ENCODE data around the gene COL21A1. TPM values are rescaled to one million over a fixed set of nuclear protein-coding genes. Genes with fewer than 3 reads are reported as not detected.
"Not testable (repeated sequence)": the region's sequence is repeated elsewhere in the genome, so short reads cannot be mapped to it uniquely, and the experiment has no call there.

COL21A1 gene
- total RNA-seq, 4 donors from 2014 or later, result 2.4 to 135 (median 18.4) TPM

GRCh38 chr6:56278171-56278591 is 30.8 kb upstream of the COL21A1 start:
- TF ChIP-seq, protein P1, sequence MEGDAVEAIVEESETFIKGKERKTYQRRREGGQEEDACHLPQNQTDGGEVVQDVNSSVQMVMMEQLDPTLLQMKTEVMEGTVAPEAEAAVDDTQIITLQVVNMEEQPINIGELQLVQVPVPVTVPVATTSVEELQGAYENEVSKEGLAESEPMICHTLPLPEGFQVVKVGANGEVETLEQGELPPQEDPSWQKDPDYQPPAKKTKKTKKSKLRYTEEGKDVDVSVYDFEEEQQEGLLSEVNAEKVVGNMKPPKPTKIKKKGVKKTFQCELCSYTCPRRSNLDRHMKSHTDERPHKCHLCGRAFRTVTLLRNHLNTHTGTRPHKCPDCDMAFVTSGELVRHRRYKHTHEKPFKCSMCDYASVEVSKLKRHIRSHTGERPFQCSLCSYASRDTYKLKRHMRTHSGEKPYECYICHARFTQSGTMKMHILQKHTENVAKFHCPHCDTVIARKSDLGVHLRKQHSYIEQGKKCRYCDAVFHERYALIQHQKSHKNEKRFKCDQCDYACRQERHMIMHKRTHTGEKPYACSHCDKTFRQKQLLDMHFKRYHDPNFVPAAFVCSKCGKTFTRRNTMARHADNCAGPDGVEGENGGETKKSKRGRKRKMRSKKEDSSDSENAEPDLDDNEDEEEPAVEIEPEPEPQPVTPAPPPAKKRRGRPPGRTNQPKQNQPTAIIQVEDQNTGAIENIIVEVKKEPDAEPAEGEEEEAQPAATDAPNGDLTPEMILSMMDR (IDR thresholded peaks at IDR 0.05), result no peak
- TF ChIP-seq POLR2A (IDR thresholded peaks at IDR 0.05), result no peak
- H3K27ac ChIP-seq, result no peak overlapping the region
- DNase-seq, result no peak
- H3K4me1 ChIP-seq, result no peaks in the 10 kb centered on the region
- H3K9me3 ChIP-seq, result no peaks in the 10 kb centered on the region
- H3K27me3 ChIP-seq, result no peaks in the 10 kb centered on the region
- intact Hi-C loops (cut with DNase I; ENCODE audit: low total_unique reads), result no loop called here
- no peaks in the 10 kb centered on the region for H3K36me3 ChIP-seq
- no peak overlapping the region for H3K4me3 ChIP-seq

GRCh38 chr6:56270812-56271441 is 23.5 kb upstream of the COL21A1 start:
- intact Hi-C loops (cut with DNase I; ENCODE audit: low total_unique reads), result no loop called here
- H3K4me3 ChIP-seq, result no peak overlapping the region
- no peak for DNase-seq
- no peaks in the 10 kb centered on the region for H3K4me1 ChIP-seq
- TF ChIP-seq POLR2A (IDR thresholded peaks at IDR 0.05), result no peak
- TF ChIP-seq, protein P1 (IDR thresholded peaks at IDR 0.05), result no peak
- H3K27me3 ChIP-seq, result no peaks in the 10 kb centered on the region
- H3K9me3 ChIP-seq, result peaks cover 0 to 5% of the 10 kb centered on the region in 2 donors
- no peak overlapping the region for H3K27ac ChIP-seq
- H3K36me3 ChIP-seq, result no peaks in the 10 kb centered on the region

GRCh38 chr6:56268266-56268665 is 20.9 kb upstream of the COL21A1 start:
- peaks cover 0 to 5% of the 10 kb centered on the region in 2 donors for H3K9me3 ChIP-seq
- H3K27me3 ChIP-seq, result no peaks in the 10 kb centered on the region
- intact Hi-C loops (cut with DNase I; ENCODE audit: low total_unique reads), result no loop called here

GRCh38 chr6:56266011-56266410 is 18.6 kb upstream of the COL21A1 start:
- peaks cover 0 to 5% of the 10 kb centered on the region in 2 donors for H3K9me3 ChIP-seq
- H3K4me1 ChIP-seq, result no peaks in the 10 kb centered on the region
- DNase-seq, result no peak
- H3K27me3 ChIP-seq, result no peaks in the 10 kb centered on the region
- no peak overlapping the region for H3K4me3 ChIP-seq
- H3K27ac ChIP-seq, result no peak overlapping the region
- no peak for TF ChIP-seq POLR2A (IDR thresholded peaks at IDR 0.05)
- TF ChIP-seq, protein P1 (IDR thresholded peaks at IDR 0.05), result no peak
- intact Hi-C loops (cut with DNase I; ENCODE audit: low total_unique reads), result no loop called here
- H3K36me3 ChIP-seq, result no peaks in the 10 kb centered on the region

More at GRCh38 chr6:56268266-56268665, 20.9 kb upstream of the COL21A1 start:
- no peak overlapping the region for H3K27ac ChIP-seq
- H3K36me3 ChIP-seq, result no peaks in the 10 kb centered on the region
- TF ChIP-seq POLR2A (IDR thresholded peaks at IDR 0.05), result no peak
- TF ChIP-seq, protein P1 (IDR thresholded peaks at IDR 0.05), result no peak
- DNase-seq, result no peak
- H3K4me1 ChIP-seq, result no peaks in the 10 kb centered on the region
- no peak overlapping the region for H3K4me3 ChIP-seq

DNA sequence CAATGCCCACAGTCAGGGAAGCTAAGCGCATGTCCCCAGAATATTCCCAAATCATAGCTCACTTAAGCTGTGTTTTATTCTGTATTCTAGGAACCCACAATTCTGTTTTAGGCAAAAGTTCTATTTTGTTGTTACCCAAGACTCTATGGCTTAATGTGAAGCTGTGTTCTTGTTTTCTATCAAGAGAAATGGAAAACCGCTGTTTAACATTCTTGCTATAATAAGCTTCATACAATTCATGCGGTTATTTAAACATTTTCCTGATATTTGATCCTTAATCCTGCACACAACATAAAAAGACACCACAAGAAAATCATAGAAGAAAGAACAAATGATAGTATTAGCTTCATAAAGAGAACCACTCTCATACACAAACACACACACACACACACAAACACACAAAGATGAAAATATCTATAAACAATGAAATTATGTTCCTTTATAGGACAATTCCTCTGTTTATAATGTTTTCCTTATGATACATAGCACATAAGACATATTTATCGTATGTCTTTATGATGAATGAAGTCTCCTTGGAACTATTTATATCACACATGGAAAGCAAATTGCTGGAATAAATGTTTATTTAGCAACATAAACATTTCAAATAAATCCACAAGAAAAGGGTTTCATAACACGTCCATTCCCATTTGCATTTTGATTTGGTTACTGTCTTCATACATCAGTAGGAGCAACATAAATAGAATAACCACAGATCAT is 16.4 kb upstream of the COL21A1 start:
- H3K27me3 ChIP-seq, result no peaks in the 10 kb centered on the region
- no peak overlapping the region for H3K4me3 ChIP-seq
- no peaks in the 10 kb centered on the region for H3K36me3 ChIP-seq
- intact Hi-C loops (cut with DNase I; ENCODE audit: low total_unique reads), result no loop called here
- H3K9me3 ChIP-seq, result peaks cover 0 to under 1% of the 10 kb centered on the region in 2 donors
- no peak overlapping the region for H3K27ac ChIP-seq
- DNase-seq, result no peak
- no peak for TF ChIP-seq POLR2A (IDR thresholded peaks at IDR 0.05)
- TF ChIP-seq, protein P1 (IDR thresholded peaks at IDR 0.05), result no peak
- no peaks in the 10 kb centered on the region for H3K4me1 ChIP-seq

DNA sequence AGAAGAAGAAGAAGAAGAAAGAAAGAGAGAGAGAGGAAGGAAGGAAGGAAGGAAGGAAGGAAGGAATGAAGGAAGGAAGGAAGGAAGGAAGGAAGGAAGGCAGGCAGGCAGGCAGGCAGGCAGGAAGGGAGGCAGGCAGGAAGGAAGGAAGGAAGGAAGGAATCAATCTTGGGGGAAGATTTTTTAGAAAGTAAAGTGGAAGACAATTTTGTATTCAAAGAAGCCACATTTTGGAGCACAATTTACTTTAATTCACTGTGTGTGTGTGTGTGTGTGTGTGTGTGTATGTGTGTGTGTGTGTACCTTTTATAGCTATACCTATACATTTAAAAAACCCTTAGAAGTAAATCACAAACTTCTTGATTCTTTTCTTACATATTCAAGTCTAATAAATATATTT is 13.2 kb upstream of the COL21A1 start:
- intact Hi-C loops (cut with DNase I; ENCODE audit: low total_unique reads); H3K4me1 ChIP-seq: not testable (repeated sequence)

More for the DNA sequence above, 13.2 kb upstream of the COL21A1 start:
- H3K9me3 ChIP-seq, H3K36me3 ChIP-seq, H3K27ac ChIP-seq, H3K27me3 ChIP-seq, H3K4me3 ChIP-seq, DNase-seq: not testable (repeated sequence)

Data from uterus (tissue), 4 donors.